GM23248 (cell line): ENCODE data around the gene EID2. TPM values are rescaled to one million over a fixed set of nuclear protein-coding genes. Genes with fewer than 3 reads are reported as not detected.

Experiments
- DNase-seq: peaks from one replicate; pipeline ENCODE4 v3.0.0-alpha.2; 2015
- H2AFZ ChIP-seq: fragments of 200-600 bp; sonication (generic); 2 replicates; pipeline ENCODE4 v1.6.1; 2016; ENCODE audit warnings: antibody characterized with exemption
- H3F3A ChIP-seq: fragments of 200-600 bp; sonication (generic); 2 replicates; pipeline ENCODE4 v1.6.1; 2016; ENCODE audit warnings: mild to moderate bottlenecking, antibody characterized with exemption, mixed run types; ENCODE audit not compliant: insufficient read depth
- H3K27ac ChIP-seq: fragments of 200-600 bp; sonication (generic); 2 replicates; pipeline ENCODE4 v1.5.1; 2016; ENCODE audit warnings: mild to moderate bottlenecking
- H3K27me3 ChIP-seq: fragments of 200-600 bp; sonication (generic); replicated peaks from 2 replicates; pipeline ENCODE4 v1.6.1; 2016; ENCODE audit warnings: mild to moderate bottlenecking; ENCODE audit not compliant: insufficient read depth
- H3K36me3 ChIP-seq: fragments of 200-600 bp; sonication (generic); 2 replicates; pipeline ENCODE4 v1.6.1; 2016; ENCODE audit warnings: low read depth, mild to moderate bottlenecking
- H3K4me1 ChIP-seq: fragments of 200-600 bp; sonication (generic); 2 replicates; pipeline ENCODE4 v1.6.1; 2016; ENCODE audit warnings: mild to moderate bottlenecking; ENCODE audit not compliant: insufficient read depth
- H3K4me2 ChIP-seq: fragments of 200-600 bp; sonication (generic); one replicate; pipeline ENCODE4 v1.6.1; 2016; ENCODE audit warnings: mild to moderate bottlenecking; ENCODE audit not compliant: unreplicated experiment
- H3K4me3 ChIP-seq: fragments of 200-600 bp; sonication (generic); 2 replicates; pipeline ENCODE4 v1.5.1; 2016; ENCODE audit warnings: mild to moderate bottlenecking
- H3K79me2 ChIP-seq: fragments of 200-600 bp; sonication (generic); 2 replicates; pipeline ENCODE4 v1.6.1; 2016; ENCODE audit warnings: mild to moderate bottlenecking; ENCODE audit not compliant: insufficient read depth
- H3K9ac ChIP-seq: fragments of 200-600 bp; sonication (generic); 2 replicates; pipeline ENCODE4 v1.6.1; 2016; ENCODE audit warnings: mild to moderate bottlenecking
- H3K9me2 ChIP-seq: fragments of 200-600 bp; sonication (generic); 2 replicates; pipeline ENCODE4 v1.6.1; 2016; ENCODE audit warnings: mixed run types, mild to moderate bottlenecking, moderate library complexity; ENCODE audit not compliant: insufficient read depth
- H3K9me3 ChIP-seq: fragments of 200-600 bp; sonication (generic); one replicate; pipeline ENCODE4 v1.6.1; 2017; ENCODE audit warnings: low read depth
- H4K20me1 ChIP-seq: fragments of 200-600 bp; sonication (generic); 2 replicates; pipeline ENCODE4 v1.6.0; 2016; ENCODE audit not compliant: insufficient read depth
- EZH2 ChIP-seq: fragments of 200-600 bp; sonication (generic); IDR thresholded peaks from 2 replicates; pipeline ENCODE4 v1.6.1; 2018; ENCODE audit warnings: antibody characterized with exemption, mild to moderate bottlenecking; ENCODE audit not compliant: insufficient read depth, poor library complexity, severe bottlenecking
- EZH2phosphoT487 ChIP-seq: fragments of 200-600 bp; sonication (generic); IDR thresholded peaks from 2 replicates; pipeline ENCODE4 v1.6.1; 2018; ENCODE audit warnings: antibody characterized with exemption, moderate library complexity, mild to moderate bottlenecking, low read depth; ENCODE audit not compliant: insufficient read depth
- WGBS, 2 experiments: methylation state at CpG; one replicate each; pipeline ENCODE4 v1.1.6; 2015 to 2017; ENCODE audit warnings: low lambda C conversion rate in 2 of 2, low coverage in 1 of 2; ENCODE audit errors: missing lambda C conversion rate in 2 of 2; 5-methylcytosine and 5-hydroxymethylcytosine counted together
- in situ Hi-C: fragments of 300-500 bp; cut with MboI; formaldehyde crosslinking; loops from 2 replicates; pipeline ENCODE4 v1.15.0; 2020
- polyA plus RNA-seq: library from polyadenylated mRNA; unstranded; fragments of >200 nt; fragmentation: Nextera tagmentation; extraction: Ambion mirVana; gene quantifications from 2 replicates; pipeline ENCODE4 v1.2.1, GENCODE V29; 2016
- small RNA-seq: library from RNA; depleted of rRNA; stranded (forward); fragments of <200 nt; gene quantifications from one replicate; pipeline ENCODE3, GENCODE V24; 2014; ENCODE audit warnings: low read depth, low replicate concordance
- total RNA-seq: library from RNA; depleted of rRNA; stranded (reverse); fragments of >200 nt; shearing (Covaris generic); gene quantifications from 2 replicates; pipeline ENCODE4 v1.2.3, GENCODE V29; 2014; rRNA removed

EID2 gene
- total and polyA plus RNA-seq, 2 experiments from 2014 or later: 14.3 to 14.9 TPM

DNA sequence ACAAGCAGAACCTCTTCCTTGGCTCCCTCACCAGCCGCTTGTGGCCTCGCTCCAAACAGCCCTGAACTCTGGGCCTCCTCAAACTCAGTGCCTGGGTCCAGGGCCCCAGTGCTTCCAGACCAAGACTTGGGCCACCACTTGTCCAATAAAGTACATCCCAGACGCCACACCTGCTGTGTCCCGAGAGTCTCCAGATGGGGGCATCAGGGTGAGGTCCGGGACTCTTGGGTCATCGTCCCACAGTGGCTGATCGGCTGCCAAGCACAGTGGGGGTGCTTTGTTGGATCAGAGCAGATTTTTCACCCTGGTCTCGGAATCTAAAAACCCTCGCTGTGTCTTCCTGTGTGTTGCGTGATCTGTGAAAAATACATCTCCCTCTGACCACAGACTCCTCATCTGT, 50.2 kb downstream of the EID2 start:
- Histone ChIP-seq H3K4me2 (no peak overlapping the region), H3F3A (no peaks in the 10 kb centered on the region), H3K9me2 (no peaks in the 10 kb centered on the region), H3K36me3 (no peaks in the 10 kb centered on the region; the same call in 1 of the 2 replicates), H3K27me3 (no peaks in the 10 kb centered on the region), H3K9ac (no peak overlapping the region), H3K9me3 (no peaks in the 10 kb centered on the region), H2AFZ (no peak overlapping the region), H3K27ac (no peak overlapping the region), H3K79me2 (peaks cover 7% of the 10 kb centered on the region; the same call in 1 of the 2 replicates), H3K4me3 (no peak overlapping the region), H4K20me1 (no peaks in the 10 kb centered on the region), H3K4me1 (no peaks in the 10 kb centered on the region)
- DNase-seq: no peak
- WGBS, 2 experiments: 83 to 95% methylated on average over 10 of the region's 10 CpGs
- in situ Hi-C loops: no loop called here
- TF ChIP-seq EZH2phosphoT487 (no peak), EZH2 (no peak)

Small RNA genes lying within 50 kb of the gene (small RNA-seq; reads per million reads assigned to genes)
- gene RPS29P24: not detected

Other genes with a start within 250 kb of the EID2 start
- gene IFNL1, start 243.8 kb downstream of the EID2 start, total RNA-seq: not detected in 2 replicates
- not detected in 2 replicates for gene IFNL1, start 243.8 kb downstream of the EID2 start, polyA plus RNA-seq
- gene LRFN1, start 219.3 kb downstream of the EID2 start, total RNA-seq: not detected in 2 replicates
- gene LRFN1, start 219.3 kb downstream of the EID2 start, polyA plus RNA-seq: 0.10 TPM in 1 of 2 replicates, not detected in the other
- not detected in 2 replicates for gene GMFG, start 204.1 kb downstream of the EID2 start, total RNA-seq
- 1.1 and 2.2 TPM in 2 replicates for gene GMFG, start 204.1 kb downstream of the EID2 start, polyA plus RNA-seq
- gene SAMD4B, start 197.7 kb downstream of the EID2 start, total RNA-seq: 71.9 and 87.1 TPM in 2 replicates
- 64.8 and 66.7 TPM in 2 replicates for gene SAMD4B, start 197.7 kb downstream of the EID2 start, polyA plus RNA-seq
- gene PAF1, start 149.1 kb downstream of the EID2 start, total RNA-seq: 45.3 and 51.2 TPM in 2 replicates
- gene PAF1, start 149.1 kb downstream of the EID2 start, polyA plus RNA-seq: 44.2 and 44.5 TPM in 2 replicates
- 27.7 and 29.6 TPM in 2 replicates for gene MED29, start 148.8 kb downstream of the EID2 start, total RNA-seq
- gene MED29, start 148.8 kb downstream of the EID2 start, polyA plus RNA-seq: 34.9 and 39.2 TPM in 2 replicates
- 7.0 and 13.9 TPM in 2 replicates for gene ZFP36, start 133.3 kb downstream of the EID2 start, total RNA-seq
- 86.2 and 86.6 TPM in 2 replicates for gene ZFP36, start 133.3 kb downstream of the EID2 start, polyA plus RNA-seq
- gene PLEKHG2, start 127.5 kb downstream of the EID2 start, total RNA-seq: 12.0 and 17.5 TPM in 2 replicates
- 12.2 and 13.5 TPM in 2 replicates for gene PLEKHG2, start 127.5 kb downstream of the EID2 start, polyA plus RNA-seq
- gene RPS16, start 104.2 kb downstream of the EID2 start, total RNA-seq: 91.2 and 136 TPM in 2 replicates
- 542 and 556 TPM in 2 replicates for gene RPS16, start 104.2 kb downstream of the EID2 start, polyA plus RNA-seq
- 76.5 and 87.4 TPM in 2 replicates for gene SUPT5H, start 94.6 kb downstream of the EID2 start, total RNA-seq
- gene SUPT5H, start 94.6 kb downstream of the EID2 start, polyA plus RNA-seq: 121 and 125 TPM in 2 replicates
- 66.7 and 70.8 TPM in 2 replicates for gene TIMM50, start 59.3 kb downstream of the EID2 start, total RNA-seq
- gene TIMM50, start 59.3 kb downstream of the EID2 start, polyA plus RNA-seq: 82.0 and 89.4 TPM in 2 replicates
- 2.1 TPM in 1 of 2 replicates, not detected in the other for gene DLL3, start 41.2 kb downstream of the EID2 start, total RNA-seq
- gene DLL3, start 41.2 kb downstream of the EID2 start, polyA plus RNA-seq: 0.74 and 1.2 TPM in 2 replicates
- not detected in 2 replicates for gene SELENOV, start 25.0 kb downstream of the EID2 start, total RNA-seq
- gene SELENOV, start 25.0 kb downstream of the EID2 start, polyA plus RNA-seq: not detected in 2 replicates
- gene EID2B, start 7.3 kb downstream of the EID2 start, total RNA-seq: 3.4 and 3.9 TPM in 2 replicates
- gene EID2B, start 7.3 kb downstream of the EID2 start, polyA plus RNA-seq: 2.5 and 3.2 TPM in 2 replicates
- not detected in 2 replicates for gene LGALS13, start 62.4 kb upstream of the EID2 start, total RNA-seq
- not detected in 2 replicates for gene LGALS13, start 62.4 kb upstream of the EID2 start, polyA plus RNA-seq
- not detected in 2 replicates for gene LGALS16, start 115.8 kb upstream of the EID2 start, total RNA-seq
- gene LGALS16, start 115.8 kb upstream of the EID2 start, polyA plus RNA-seq: not detected in 2 replicates
- gene LGALS14, start 164.3 kb upstream of the EID2 start, total RNA-seq: not detected in 2 replicates
- gene LGALS14, start 164.3 kb upstream of the EID2 start, polyA plus RNA-seq: not detected in 2 replicates
- not detected in 2 replicates for gene CLC, start 197.9 kb upstream of the EID2 start, total RNA-seq
- not detected in 2 replicates for gene CLC, start 197.9 kb upstream of the EID2 start, polyA plus RNA-seq
- not detected in 2 replicates for gene LEUTX, start 238.7 kb upstream of the EID2 start, total RNA-seq
- gene LEUTX, start 238.7 kb upstream of the EID2 start, polyA plus RNA-seq: not detected in 2 replicates